OCI-M1 (cell line): ENCODE data around the gene BMP6.

Experiments
- DNase-seq: peaks from one replicate; lab custom pipeline; 2025; lab: John Stamatoyannopoulos, UW

Gene BMP6

GRCh38 chr6:7725849-7726415, at the start of gene BMP6:
TSS of gene BMP6 (plus strand) at chr6:7726099. CDS start at chr6:7726956, 857 bp downstream.
- peak; percentile 97 for DNase-seq

- no peak for DNase-seq
Measured at GRCh38 chr6:7677229-7677628, 48.7 kb upstream of the BMP6 start.

- DNase-seq, result peak; percentile 99
Measured at GRCh38 chr6:7680393-7681075, 45.4 kb upstream of the BMP6 start.

GRCh38 chr6:7681449-7681848, 44.5 kb upstream of the BMP6 start:
- DNase-seq, result peak; percentile 65

GRCh38 chr6:7684076-7684475, 41.8 kb upstream of the BMP6 start:
- peak; percentile 75 for DNase-seq

GRCh38 chr6:7684843-7685242, 41.1 kb upstream of the BMP6 start:
- no peak for DNase-seq

GRCh38 chr6:7685276-7685675, 40.6 kb upstream of the BMP6 start:
- no peak for DNase-seq

GRCh38 chr6:7687145-7688111, 38.5 kb upstream of the BMP6 start:
- DNase-seq, result no peak

- DNase-seq, result no peak
Measured at GRCh38 chr6:7691021-7691420, 34.9 kb upstream of the BMP6 start.

- DNase-seq, result no peak
Measured at GRCh38 chr6:7691675-7692452, 34.0 kb upstream of the BMP6 start.

GRCh38 chr6:7692453-7692784, 33.5 kb upstream of the BMP6 start:
- DNase-seq, result no peak

- peak; percentile 94 for DNase-seq
Measured at GRCh38 chr6:7693827-7694226, 32.1 kb upstream of the BMP6 start.

- no peak for DNase-seq
Measured at GRCh38 chr6:7696061-7696460, 29.8 kb upstream of the BMP6 start.

- DNase-seq, result no peak
Measured at GRCh38 chr6:7697432-7697819, 28.5 kb upstream of the BMP6 start.

- peak; percentile 96 for DNase-seq
Measured at GRCh38 chr6:7697820-7698623, 27.9 kb upstream of the BMP6 start.

GRCh38 chr6:7701212-7701834, 24.6 kb upstream of the BMP6 start:
- DNase-seq, result peak; percentile 99

GRCh38 chr6:7703148-7703680, 22.7 kb upstream of the BMP6 start:
- DNase-seq, result peak; percentile 59

GRCh38 chr6:7705483-7705882, 20.4 kb upstream of the BMP6 start:
- no peak for DNase-seq

GRCh38 chr6:7706269-7706668, 19.6 kb upstream of the BMP6 start:
- DNase-seq, result no peak

GRCh38 chr6:7707787-7708186, 18.1 kb upstream of the BMP6 start:
- no peak for DNase-seq
